ENCODE measurements around the gene TBC1D14.

The TBC1D14 gene

DNA sequence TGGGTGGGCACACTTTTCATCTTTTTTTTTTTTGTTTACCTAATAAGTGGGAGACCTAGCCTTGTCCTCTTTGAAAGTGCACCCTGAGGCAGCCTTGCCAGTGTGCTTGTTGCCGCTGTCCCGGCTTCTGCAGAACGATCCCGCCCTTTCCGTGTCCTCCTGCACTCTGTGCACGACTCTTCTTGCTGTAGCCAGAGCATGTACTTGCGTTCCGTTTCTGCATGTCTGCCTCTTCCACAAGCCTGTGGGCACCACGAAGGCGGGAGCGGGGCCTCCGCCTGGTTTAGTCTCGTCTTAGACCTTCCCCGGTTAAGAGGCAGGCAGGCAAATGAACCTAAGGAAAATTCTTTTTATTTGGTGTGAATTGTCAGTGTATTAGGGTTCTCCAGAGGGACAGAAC lies 32.6 kb upstream of the TBC1D14 start:
- no peak overlapping the region for H2BK120ac ChIP-seq (ENCODE audit: insufficient read depth, low read length, poor library complexity)
- no peak overlapping the region for H4K91ac ChIP-seq (ENCODE audit: low read depth, low read length)
- H2AK5ac ChIP-seq (ENCODE audit: low read length) = no peak overlapping the region
- no peaks in the 10 kb centered on the region for H3K79me1 ChIP-seq (ENCODE audit: low read length)
- no peaks in the 10 kb centered on the region for H3K27me3 ChIP-seq (ENCODE audit: insufficient read depth, low read length)
- no peak overlapping the region for H4K12ac ChIP-seq (ENCODE audit: low read depth, low read length)
- no peak overlapping the region for H2AFZ ChIP-seq (ENCODE audit: insufficient read depth, low read length, poor library complexity)
- DNase-seq = no peak
- no peak overlapping the region for H3K9ac ChIP-seq (ENCODE audit: low read length)
- H3K4me3 ChIP-seq (ENCODE audit: low read depth, low read length) = no peak overlapping the region
- WGBS (ENCODE audit: extremely low coverage, insufficient coverage, insufficient read length) = no CpG with 5 or more reads among the region's 14 CpGs
- no peak overlapping the region for H3K27ac ChIP-seq (ENCODE audit: low read depth, low read length)
- no peak overlapping the region for H3K4ac ChIP-seq (ENCODE audit: low read depth, low read length)
- no peak overlapping the region for H3K18ac ChIP-seq (ENCODE audit: low read length)
- peaks cover 55 to 66% of the 10 kb centered on the region in 2 experiments for H3K36me3 ChIP-seq (ENCODE audit: control insufficient read depth in 1 of 2, insufficient read depth in 2 of 2, low read length in 2 of 2)
- no peak overlapping the region for H3K14ac ChIP-seq (ENCODE audit: low read length)
- peaks cover 2 to 4% of the 10 kb centered on the region in 2 experiments for H3K4me1 ChIP-seq (ENCODE audit: control insufficient read depth in 1 of 2, insufficient read depth in 2 of 2, low read length in 2 of 2)
- H3K4me2 ChIP-seq (ENCODE audit: low read length) = no peak overlapping the region
- H3K9me3 ChIP-seq (ENCODE audit: insufficient read depth, low read depth, low read length) = peaks cover 2% of the 10 kb centered on the region
- no peak overlapping the region for H3K23ac ChIP-seq (ENCODE audit: low read length)
- H2BK5ac ChIP-seq (ENCODE audit: low read depth, low read length, poor library complexity) = no peak overlapping the region
- H4K8ac ChIP-seq (ENCODE audit: low read depth, low read length) = no peak overlapping the region
- H3K79me2 ChIP-seq (ENCODE audit: control insufficient read depth, insufficient read depth, low read length, poor library complexity) = no peaks in the 10 kb centered on the region
- H2BK12ac ChIP-seq (ENCODE audit: low read length) = no peak overlapping the region

DNA sequence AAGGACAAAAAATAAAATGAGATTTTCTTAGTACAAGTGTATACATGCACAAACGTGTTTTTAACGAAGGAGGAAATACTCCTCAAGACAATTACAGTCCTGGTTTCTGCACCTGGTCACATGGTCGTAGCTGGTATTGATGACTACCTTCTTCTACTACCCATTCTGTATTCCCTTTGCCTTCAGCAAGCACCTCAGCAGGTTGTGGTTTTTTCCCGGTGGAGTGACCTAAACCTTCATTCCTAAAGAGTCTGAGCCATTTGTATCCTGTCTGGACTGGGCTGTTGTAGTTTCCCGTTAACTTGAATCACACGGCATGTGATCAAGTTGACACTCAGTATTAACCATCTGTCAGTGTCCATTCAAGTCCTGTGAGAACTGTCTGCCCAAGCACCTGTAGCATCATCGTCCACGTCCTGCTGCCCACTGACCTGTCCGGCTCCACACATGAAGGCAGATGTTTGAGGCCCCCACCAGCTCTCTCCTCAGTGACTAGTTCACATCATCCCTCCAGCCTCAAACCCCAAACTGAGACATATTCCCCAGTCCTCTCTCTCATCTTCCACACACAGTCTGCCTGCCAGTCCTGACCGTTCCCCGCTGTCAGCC lies 31.1 kb upstream of the TBC1D14 start:
- H2AK5ac ChIP-seq (ENCODE audit: low read length) = no peak overlapping the region
- H2BK12ac ChIP-seq (ENCODE audit: low read length) = no peak overlapping the region
- no peaks in the 10 kb centered on the region for H3K79me2 ChIP-seq (ENCODE audit: control insufficient read depth, insufficient read depth, low read length, poor library complexity)
- no peak for DNase-seq
- no peak overlapping the region for H3K9ac ChIP-seq (ENCODE audit: low read length)
- no peaks in the 10 kb centered on the region for H3K27me3 ChIP-seq (ENCODE audit: insufficient read depth, low read length)
- no peaks in the 10 kb centered on the region for H3K79me1 ChIP-seq (ENCODE audit: low read length)
- H3K9me3 ChIP-seq (ENCODE audit: insufficient read depth, low read depth, low read length) = peaks cover 2% of the 10 kb centered on the region
- no peak overlapping the region for H2AFZ ChIP-seq (ENCODE audit: insufficient read depth, low read length, poor library complexity)
- H2BK120ac ChIP-seq (ENCODE audit: insufficient read depth, low read length, poor library complexity) = no peak overlapping the region
- H3K27ac ChIP-seq (ENCODE audit: low read depth, low read length) = no peak overlapping the region
- H4K12ac ChIP-seq (ENCODE audit: low read depth, low read length) = no peak overlapping the region
- H2BK5ac ChIP-seq (ENCODE audit: low read depth, low read length, poor library complexity) = no peak overlapping the region
- H3K4me2 ChIP-seq (ENCODE audit: low read length) = no peak overlapping the region
- no peak overlapping the region for H4K8ac ChIP-seq (ENCODE audit: low read depth, low read length)
- no peak overlapping the region for H3K4ac ChIP-seq (ENCODE audit: low read depth, low read length)
- H3K18ac ChIP-seq (ENCODE audit: low read length) = no peak overlapping the region
- H3K23ac ChIP-seq (ENCODE audit: low read length) = no peak overlapping the region
- no peak overlapping the region for H3K4me3 ChIP-seq (ENCODE audit: low read depth, low read length)
- WGBS (ENCODE audit: extremely low coverage, insufficient coverage, insufficient read length) = no CpG with 5 or more reads among the region's 11 CpGs
- no peak overlapping the region for H3K14ac ChIP-seq (ENCODE audit: low read length)
- H3K36me3 ChIP-seq (ENCODE audit: control insufficient read depth in 1 of 2, insufficient read depth in 2 of 2, low read length in 2 of 2) = peaks cover 52 to 58% of the 10 kb centered on the region in 2 experiments
- H3K4me1 ChIP-seq (ENCODE audit: control insufficient read depth in 1 of 2, insufficient read depth in 2 of 2, low read length in 2 of 2) = peaks cover 2 to 4% of the 10 kb centered on the region in 2 experiments
- H4K91ac ChIP-seq (ENCODE audit: low read depth, low read length) = no peak overlapping the region

DNA sequence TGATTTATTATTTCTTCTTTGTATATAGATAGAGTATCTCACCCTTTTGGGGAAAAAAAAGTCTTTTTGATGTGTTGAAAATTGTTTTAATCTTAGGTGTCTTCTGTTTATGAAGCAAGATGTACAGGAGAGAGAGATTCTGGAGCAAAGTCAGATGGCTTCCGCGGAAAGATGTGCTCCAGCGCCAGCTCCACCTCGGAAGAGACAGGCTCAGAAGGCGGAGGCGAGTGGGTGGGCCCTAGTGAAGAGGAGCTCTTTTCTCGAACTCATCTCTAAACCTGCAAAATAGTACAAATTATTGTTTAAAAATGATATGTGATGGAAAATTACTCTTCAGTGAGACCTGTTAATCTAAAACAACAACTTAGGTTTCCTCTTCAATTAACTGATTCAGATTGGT lies 28.9 kb upstream of the TBC1D14 start:
- Histone ChIP-seq H3K18ac (ENCODE audit: low read length) (no peak overlapping the region), H4K8ac (ENCODE audit: low read depth, low read length) (no peak overlapping the region), H3K27me3 (ENCODE audit: insufficient read depth, low read length) (no peaks in the 10 kb centered on the region), H4K12ac (ENCODE audit: low read depth, low read length) (no peak overlapping the region), H3K14ac (ENCODE audit: low read length) (no peak overlapping the region), H3K27ac (ENCODE audit: low read depth, low read length) (no peak overlapping the region), H3K23ac (ENCODE audit: low read length) (no peak overlapping the region), H3K4me1 (ENCODE audit: control insufficient read depth in 1 of 2, insufficient read depth in 2 of 2, low read length in 2 of 2) (peaks cover 2 to 4% of the 10 kb centered on the region in 2 experiments), H2BK120ac (ENCODE audit: insufficient read depth, low read length, poor library complexity) (no peak overlapping the region), H3K36me3 (ENCODE audit: control insufficient read depth in 1 of 2, insufficient read depth in 2 of 2, low read length in 2 of 2) (peaks cover 38 to 42% of the 10 kb centered on the region in 2 experiments), H3K4me3 (ENCODE audit: low read depth, low read length) (no peak overlapping the region), H3K79me2 (ENCODE audit: control insufficient read depth, insufficient read depth, low read length, poor library complexity) (no peaks in the 10 kb centered on the region), H3K9ac (ENCODE audit: low read length) (no peak overlapping the region), H3K79me1 (ENCODE audit: low read length) (no peaks in the 10 kb centered on the region), H2BK5ac (ENCODE audit: low read depth, low read length, poor library complexity) (no peak overlapping the region), H2AFZ (ENCODE audit: insufficient read depth, low read length, poor library complexity) (no peak overlapping the region), H2AK5ac (ENCODE audit: low read length) (no peak overlapping the region), H4K91ac (ENCODE audit: low read depth, low read length) (no peak overlapping the region), H3K9me3 (ENCODE audit: insufficient read depth, low read depth, low read length) (peaks cover 2% of the 10 kb centered on the region), H3K4me2 (ENCODE audit: low read length) (no peak overlapping the region), H2BK12ac (ENCODE audit: low read length) (no peak overlapping the region), H3K4ac (ENCODE audit: low read depth, low read length) (no peak overlapping the region)
- WGBS (ENCODE audit: extremely low coverage, insufficient coverage, insufficient read length) = no CpG with 5 or more reads among the region's 7 CpGs
- DNase-seq = no peak

DNA sequence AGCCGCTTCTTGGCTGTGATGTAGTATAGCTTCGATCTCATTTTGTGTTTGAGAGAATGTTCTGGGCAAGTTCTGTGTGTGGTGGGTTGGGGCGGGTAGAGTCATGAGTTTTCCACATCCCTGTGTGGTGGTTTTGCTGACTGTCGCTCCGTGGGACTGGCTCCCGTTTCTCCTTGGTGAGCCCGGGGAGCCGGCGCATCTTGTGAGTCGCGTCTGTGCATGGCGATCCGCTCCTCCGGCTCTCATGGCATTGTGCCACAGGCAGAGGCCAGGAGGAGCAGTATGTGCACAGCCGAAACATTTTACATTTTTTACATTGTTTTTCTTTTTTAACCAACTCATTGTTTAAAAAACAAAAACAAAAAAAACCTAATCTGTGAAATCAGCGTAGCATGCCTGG lies 27.7 kb upstream of the TBC1D14 start:
- Histone ChIP-seq H3K18ac (ENCODE audit: low read length) (no peak overlapping the region), H3K23ac (ENCODE audit: low read length) (no peak overlapping the region), H2AK5ac (ENCODE audit: low read length) (no peak overlapping the region), H4K12ac (ENCODE audit: low read depth, low read length) (no peak overlapping the region), H2BK120ac (ENCODE audit: insufficient read depth, low read length, poor library complexity) (no peak overlapping the region), H2BK5ac (ENCODE audit: low read depth, low read length, poor library complexity) (no peak overlapping the region), H3K27ac (ENCODE audit: low read depth, low read length) (no peak overlapping the region), H3K79me1 (ENCODE audit: low read length) (no peaks in the 10 kb centered on the region), H3K36me3 (ENCODE audit: control insufficient read depth in 1 of 2, insufficient read depth in 2 of 2, low read length in 2 of 2) (peaks cover 36% of the 10 kb centered on the region in 2 experiments), H3K79me2 (ENCODE audit: control insufficient read depth, insufficient read depth, low read length, poor library complexity) (no peaks in the 10 kb centered on the region), H4K91ac (ENCODE audit: low read depth, low read length) (no peak overlapping the region), H3K4ac (ENCODE audit: low read depth, low read length) (no peak overlapping the region), H2AFZ (ENCODE audit: insufficient read depth, low read length, poor library complexity) (no peak overlapping the region), H3K4me1 (ENCODE audit: control insufficient read depth in 1 of 2, insufficient read depth in 2 of 2, low read length in 2 of 2) (peaks cover 2 to 3% of the 10 kb centered on the region in 2 experiments), H3K9me3 (ENCODE audit: insufficient read depth, low read depth, low read length) (peaks cover 2% of the 10 kb centered on the region), H3K9ac (ENCODE audit: low read length) (no peak overlapping the region), H3K14ac (ENCODE audit: low read length) (no peak overlapping the region), H3K27me3 (ENCODE audit: insufficient read depth, low read length) (no peaks in the 10 kb centered on the region), H4K8ac (ENCODE audit: low read depth, low read length) (no peak overlapping the region), H3K4me3 (ENCODE audit: low read depth, low read length) (no peak overlapping the region), H3K4me2 (ENCODE audit: low read length) (no peak overlapping the region), H2BK12ac (ENCODE audit: low read length) (no peak overlapping the region)
- no CpG with 5 or more reads among the region's 16 CpGs for WGBS (ENCODE audit: extremely low coverage, insufficient coverage, insufficient read length)
- peak in 1 of 2 donors; percentile 57 for DNase-seq

Data from trophoblast cell (in vitro differentiated cells and primary cell).